Forelimb muscle (tissue), 1 donor: ENCODE results near the gene SERPINA12. TPM values are rescaled to one million over a fixed set of nuclear protein-coding genes. Genes with fewer than 3 reads are reported as not detected.

Experiments
- DNase-seq: peaks from one replicate; pipeline ENCODE4 v3.0.0-alpha.2; 2013; ENCODE audit warnings: low read depth
- polyA plus RNA-seq: library from polyadenylated mRNA; unstranded; fragments of 120-200 nt; gene quantifications from one replicate; pipeline ENCODE4 v1.2.1, GENCODE V29; 2013; ENCODE audit not compliant: insufficient read length

Gene SERPINA12
- not detected for polyA plus RNA-seq

- no peak for DNase-seq
Observed at GRCh38 chr14:94509356-94509755, at the start of gene SERPINA12. SERPINA12 (minus strand) TSS chr14:94509469; CDS start chr14:94498397, 11,072 bp downstream.

- no peak for DNase-seq
Observed at GRCh38 chr14:94558842-94559241, 49.6 kb upstream of the SERPINA12 start.

GRCh38 chr14:94557327-94557726 is 48.1 kb upstream of the SERPINA12 start:
- DNase-seq, result no peak

- DNase-seq, result no peak
Observed at GRCh38 chr14:94555991-94556390, 46.7 kb upstream of the SERPINA12 start.

GRCh38 chr14:94550041-94550440 is 40.8 kb upstream of the SERPINA12 start:
- DNase-seq, result no peak

GRCh38 chr14:94548999-94549985 is 40.0 kb upstream of the SERPINA12 start:
- no peak for DNase-seq

- DNase-seq, result no peak
Observed at GRCh38 chr14:94548131-94548998, 39.1 kb upstream of the SERPINA12 start.

- DNase-seq, result no peak
Observed at GRCh38 chr14:94547726-94548125, 38.5 kb upstream of the SERPINA12 start.

GRCh38 chr14:94547151-94547680 is 37.9 kb upstream of the SERPINA12 start:
- no peak for DNase-seq

GRCh38 chr14:94545131-94545841 is 36.0 kb upstream of the SERPINA12 start:
- DNase-seq, result no peak

- no peak for DNase-seq
Observed at GRCh38 chr14:94544726-94545125, 35.5 kb upstream of the SERPINA12 start.

- no peak for DNase-seq
Observed at GRCh38 chr14:94543449-94544124, 34.3 kb upstream of the SERPINA12 start.

GRCh38 chr14:94542811-94543440 is 33.7 kb upstream of the SERPINA12 start:
- no peak for DNase-seq

- no peak for DNase-seq
Observed at GRCh38 chr14:94542111-94542810, 33.0 kb upstream of the SERPINA12 start.

- DNase-seq, result no peak
Observed at GRCh38 chr14:94541234-94541975, 32.1 kb upstream of the SERPINA12 start.

GRCh38 chr14:94540031-94540794 is 30.9 kb upstream of the SERPINA12 start:
- no peak for DNase-seq

- no peak for DNase-seq
Observed at GRCh38 chr14:94539181-94539580, 29.9 kb upstream of the SERPINA12 start.

- DNase-seq, result no peak
Observed at GRCh38 chr14:94538070-94538740, 28.9 kb upstream of the SERPINA12 start.
